Endothelial cell (in vitro differentiated cells): Measurements from ENCODE around the gene DCAF8. TPM values are rescaled to one million over a fixed set of nuclear protein-coding genes. Genes with fewer than 3 reads are reported as not detected.

ENCODE experiments used
- DNase-seq: peaks from one replicate; pipeline ENCODE4 v3.0.0; 2021; ENCODE audit warnings: low spot score
- H3K27ac Mint-ChIP-seq: one replicate; pipeline ENCODE4 v1.8.0; 2021; ENCODE audit warnings: mixed read lengths, inconsistent platforms; ENCODE audit not compliant: unreplicated experiment
- H3K27me3 Mint-ChIP-seq: one replicate; pipeline ENCODE4 v1.8.0; 2021; ENCODE audit warnings: mild to moderate bottlenecking, moderate library complexity, mixed read lengths, inconsistent platforms; ENCODE audit not compliant: unreplicated experiment
- H3K36me3 Mint-ChIP-seq: one replicate; pipeline ENCODE4 v1.8.0; 2021; ENCODE audit warnings: mild to moderate bottlenecking, low read depth, mixed read lengths, inconsistent platforms; ENCODE audit not compliant: unreplicated experiment
- H3K4me1 Mint-ChIP-seq: one replicate; pipeline ENCODE4 v1.8.0; 2021; ENCODE audit warnings: mild to moderate bottlenecking, mixed read lengths, inconsistent platforms; ENCODE audit not compliant: unreplicated experiment
- H3K4me3 Mint-ChIP-seq: one replicate; pipeline ENCODE4 v1.8.0; 2021; ENCODE audit warnings: mild to moderate bottlenecking, mixed read lengths, inconsistent platforms; ENCODE audit not compliant: unreplicated experiment
- H3K9me3 Mint-ChIP-seq: one replicate; pipeline ENCODE4 v1.8.0; 2021; ENCODE audit warnings: mixed read lengths, inconsistent platforms; ENCODE audit not compliant: unreplicated experiment
- CTCF ChIP-seq: fragments of 200-600 bp; sonication (generic); IDR thresholded peaks from one replicate; pipeline ENCODE4 v1.5.0; 2021; ENCODE audit warnings: antibody characterized with exemption; ENCODE audit not compliant: unreplicated experiment
- total RNA-seq: library from RNA; stranded (reverse); fragmentation: NEBNext Ultra II Directional; extraction: Animal tissue kit (Norgen Biotek cat#: 25700); gene quantifications from one replicate; pipeline ENCODE4 v1.2.1, GENCODE V29; 2021; ENCODE audit not compliant: unreplicated experiment

The DCAF8 gene
- total RNA-seq, 1 donor from 2014 or later, result 134 TPM

GRCh38 chr1:160200786-160201185 lies 61.6 kb downstream of the DCAF8 start:
- Mint-ChIP-seq H3K4me1 (peaks cover 31% of the 10 kb centered on the region), H3K27ac (no peak overlapping the region), H3K27me3 (peaks cover 11% of the 10 kb centered on the region), H3K9me3 (no peaks in the 10 kb centered on the region), H3K4me3 (peak overlapping the region; percentile 3), H3K36me3 (peaks cover 19% of the 10 kb centered on the region)
- DNase-seq, result no peak
- no peak for TF ChIP-seq CTCF

GRCh38 chr1:160197231-160197630 lies 65.1 kb downstream of the DCAF8 start:
- H3K4me1 Mint-ChIP-seq, result peaks cover 14% of the 10 kb centered on the region
- DNase-seq, result no peak
- no peak overlapping the region for H3K27ac Mint-ChIP-seq
- TF ChIP-seq CTCF, result no peak
- peaks cover 24% of the 10 kb centered on the region for H3K36me3 Mint-ChIP-seq
- no peak overlapping the region for H3K4me3 Mint-ChIP-seq
- H3K27me3 Mint-ChIP-seq, result peaks cover 5% of the 10 kb centered on the region
- no peaks in the 10 kb centered on the region for H3K9me3 Mint-ChIP-seq

DNA sequence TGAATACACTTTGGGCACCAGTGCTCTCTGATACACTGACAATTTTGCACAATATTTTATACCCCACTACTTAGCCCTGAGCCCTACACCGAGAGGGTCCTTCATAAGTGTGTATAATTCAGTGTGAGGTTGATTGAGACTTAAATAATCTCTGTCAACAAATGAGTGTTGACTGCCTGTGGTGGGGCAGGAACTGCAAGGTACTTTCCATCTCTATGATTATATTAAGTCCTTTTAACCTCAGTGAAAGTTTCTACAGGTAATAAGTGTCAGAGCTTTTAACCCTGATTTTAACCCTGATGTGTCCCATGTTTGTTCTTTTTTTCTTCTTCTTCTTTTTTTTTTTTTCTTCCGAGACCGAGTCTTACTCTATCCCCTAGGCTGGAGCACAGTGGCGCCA lies 66.2 kb downstream of the DCAF8 start:
- no peak overlapping the region for H3K4me3 Mint-ChIP-seq
- peaks cover 5% of the 10 kb centered on the region for H3K27me3 Mint-ChIP-seq
- peaks cover 18% of the 10 kb centered on the region for H3K36me3 Mint-ChIP-seq
- no peak overlapping the region for H3K27ac Mint-ChIP-seq
- no peaks in the 10 kb centered on the region for H3K9me3 Mint-ChIP-seq
- H3K4me1 Mint-ChIP-seq, result peaks cover 16% of the 10 kb centered on the region
- no peak for TF ChIP-seq CTCF
- no peak for DNase-seq

- Mint-ChIP-seq H3K4me1 (peaks cover 5% of the 10 kb centered on the region), H3K4me3 (no peak overlapping the region)
- TF ChIP-seq CTCF, result no peak
These were observed 67.7 kb downstream of the DCAF8 start for GRCh38 chr1:160194737-160195059.

GRCh38 chr1:160193832-160194736 lies 68.3 kb downstream of the DCAF8 start:
- Mint-ChIP-seq H3K27ac (no peak overlapping the region), H3K27me3 (peaks cover 5% of the 10 kb centered on the region), H3K4me1 (peaks cover 2% of the 10 kb centered on the region), H3K9me3 (no peaks in the 10 kb centered on the region), H3K4me3 (no peak overlapping the region), H3K36me3 (peaks cover 6% of the 10 kb centered on the region)
- no peak for TF ChIP-seq CTCF
- no peak for DNase-seq

More at GRCh38 chr1:160194737-160195059, 67.7 kb downstream of the DCAF8 start:
- Mint-ChIP-seq H3K9me3 (no peaks in the 10 kb centered on the region), H3K27ac (no peak overlapping the region), H3K36me3 (peaks cover 4% of the 10 kb centered on the region), H3K27me3 (peaks cover 5% of the 10 kb centered on the region)
- DNase-seq, result no peak
